ENCODE results near the gene ADAR.

GRCh38 chr1:154583773-154584172, 24.2 kb downstream of the ADAR start:
- TF ChIP-seq CTCF (conservative IDR thresholded peaks at IDR 0.05; ENCODE audit: low read depth, low read length) (no peak), POLR2A (IDR thresholded peaks at IDR 0.05; ENCODE audit: low read depth, low read length) (no peak), RAD21 (IDR thresholded peaks at IDR 0.05; ENCODE audit: low read length) (no peak), USF2 (IDR thresholded peaks at IDR 0.05; ENCODE audit: low read depth, low read length) (no peak), CEBPB (IDR thresholded peaks at IDR 0.05; ENCODE audit: low read depth, low read length) (no peak)
